ENCODE measurements around the gene GSTA3.

DNA sequence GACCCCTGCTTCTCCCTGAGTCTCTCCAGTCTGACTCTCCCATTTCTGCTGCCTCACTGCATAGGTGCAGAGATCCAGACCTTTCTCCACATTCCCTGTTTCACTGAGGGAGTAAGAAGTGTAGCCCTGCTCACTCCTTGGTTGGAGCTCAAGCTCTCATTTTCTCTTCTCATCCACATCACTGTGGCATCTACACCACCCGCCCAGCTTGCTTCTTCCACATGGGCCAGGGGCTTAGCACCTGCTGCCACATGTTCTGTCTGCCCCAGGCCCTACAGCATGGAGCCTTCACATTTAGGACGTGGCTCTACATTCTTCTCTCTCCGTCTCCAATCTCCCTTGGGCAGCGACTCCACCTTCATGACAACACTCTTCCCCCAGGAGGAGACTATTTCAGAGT, 60.4 kb downstream of the GSTA3 start:
- TF ChIP-seq, protein P1, sequence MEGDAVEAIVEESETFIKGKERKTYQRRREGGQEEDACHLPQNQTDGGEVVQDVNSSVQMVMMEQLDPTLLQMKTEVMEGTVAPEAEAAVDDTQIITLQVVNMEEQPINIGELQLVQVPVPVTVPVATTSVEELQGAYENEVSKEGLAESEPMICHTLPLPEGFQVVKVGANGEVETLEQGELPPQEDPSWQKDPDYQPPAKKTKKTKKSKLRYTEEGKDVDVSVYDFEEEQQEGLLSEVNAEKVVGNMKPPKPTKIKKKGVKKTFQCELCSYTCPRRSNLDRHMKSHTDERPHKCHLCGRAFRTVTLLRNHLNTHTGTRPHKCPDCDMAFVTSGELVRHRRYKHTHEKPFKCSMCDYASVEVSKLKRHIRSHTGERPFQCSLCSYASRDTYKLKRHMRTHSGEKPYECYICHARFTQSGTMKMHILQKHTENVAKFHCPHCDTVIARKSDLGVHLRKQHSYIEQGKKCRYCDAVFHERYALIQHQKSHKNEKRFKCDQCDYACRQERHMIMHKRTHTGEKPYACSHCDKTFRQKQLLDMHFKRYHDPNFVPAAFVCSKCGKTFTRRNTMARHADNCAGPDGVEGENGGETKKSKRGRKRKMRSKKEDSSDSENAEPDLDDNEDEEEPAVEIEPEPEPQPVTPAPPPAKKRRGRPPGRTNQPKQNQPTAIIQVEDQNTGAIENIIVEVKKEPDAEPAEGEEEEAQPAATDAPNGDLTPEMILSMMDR (conservative IDR thresholded peaks at IDR 0.05; ENCODE audit: low read depth, low read length) = no peak
- no peak for TF ChIP-seq EZH2 (IDR thresholded peaks at IDR 0.05; ENCODE audit: low read length, unreplicated experiment)
- no peak for TF ChIP-seq EZH2phosphoT487 (IDR thresholded peaks at IDR 0.05; ENCODE audit: borderline replicate concordance, low read length)

Measured in PC-3 (cell line).